ENCODE measurements around the gene ARHGEF11. TPM values are rescaled to one million over a fixed set of nuclear protein-coding genes. Genes with fewer than 3 reads are reported as not detected.

ARHGEF11 gene
- total and polyA plus RNA-seq, 9 of the 15 experiments (the other 6 are each of a cell fraction or from before 2014, with no cell fraction given): 0.14 to 15.5 (median 9.0) TPM

DNA sequence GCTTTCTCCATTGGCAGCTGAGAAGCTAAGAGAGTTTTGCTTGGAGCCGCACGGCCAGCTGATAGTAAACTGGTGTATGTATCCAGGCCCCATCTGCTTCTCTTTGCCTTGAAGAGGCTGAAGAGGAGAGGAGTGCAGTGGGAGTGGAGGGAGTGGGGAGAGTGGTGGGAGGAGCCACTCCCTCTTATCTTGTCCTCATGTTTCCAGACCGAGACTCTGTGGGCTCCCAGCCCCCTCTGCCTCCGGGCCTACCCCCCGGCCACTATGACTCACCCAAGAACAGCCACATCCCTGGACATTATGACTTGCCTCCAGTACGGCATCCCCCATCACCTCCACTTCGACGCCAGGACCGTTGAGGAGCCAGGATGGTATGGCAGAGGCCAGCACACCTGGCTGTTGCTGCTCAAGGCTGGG, 131.1 kb downstream of the ARHGEF11 start (continued):
- TF ChIP-seq, protein P1, sequence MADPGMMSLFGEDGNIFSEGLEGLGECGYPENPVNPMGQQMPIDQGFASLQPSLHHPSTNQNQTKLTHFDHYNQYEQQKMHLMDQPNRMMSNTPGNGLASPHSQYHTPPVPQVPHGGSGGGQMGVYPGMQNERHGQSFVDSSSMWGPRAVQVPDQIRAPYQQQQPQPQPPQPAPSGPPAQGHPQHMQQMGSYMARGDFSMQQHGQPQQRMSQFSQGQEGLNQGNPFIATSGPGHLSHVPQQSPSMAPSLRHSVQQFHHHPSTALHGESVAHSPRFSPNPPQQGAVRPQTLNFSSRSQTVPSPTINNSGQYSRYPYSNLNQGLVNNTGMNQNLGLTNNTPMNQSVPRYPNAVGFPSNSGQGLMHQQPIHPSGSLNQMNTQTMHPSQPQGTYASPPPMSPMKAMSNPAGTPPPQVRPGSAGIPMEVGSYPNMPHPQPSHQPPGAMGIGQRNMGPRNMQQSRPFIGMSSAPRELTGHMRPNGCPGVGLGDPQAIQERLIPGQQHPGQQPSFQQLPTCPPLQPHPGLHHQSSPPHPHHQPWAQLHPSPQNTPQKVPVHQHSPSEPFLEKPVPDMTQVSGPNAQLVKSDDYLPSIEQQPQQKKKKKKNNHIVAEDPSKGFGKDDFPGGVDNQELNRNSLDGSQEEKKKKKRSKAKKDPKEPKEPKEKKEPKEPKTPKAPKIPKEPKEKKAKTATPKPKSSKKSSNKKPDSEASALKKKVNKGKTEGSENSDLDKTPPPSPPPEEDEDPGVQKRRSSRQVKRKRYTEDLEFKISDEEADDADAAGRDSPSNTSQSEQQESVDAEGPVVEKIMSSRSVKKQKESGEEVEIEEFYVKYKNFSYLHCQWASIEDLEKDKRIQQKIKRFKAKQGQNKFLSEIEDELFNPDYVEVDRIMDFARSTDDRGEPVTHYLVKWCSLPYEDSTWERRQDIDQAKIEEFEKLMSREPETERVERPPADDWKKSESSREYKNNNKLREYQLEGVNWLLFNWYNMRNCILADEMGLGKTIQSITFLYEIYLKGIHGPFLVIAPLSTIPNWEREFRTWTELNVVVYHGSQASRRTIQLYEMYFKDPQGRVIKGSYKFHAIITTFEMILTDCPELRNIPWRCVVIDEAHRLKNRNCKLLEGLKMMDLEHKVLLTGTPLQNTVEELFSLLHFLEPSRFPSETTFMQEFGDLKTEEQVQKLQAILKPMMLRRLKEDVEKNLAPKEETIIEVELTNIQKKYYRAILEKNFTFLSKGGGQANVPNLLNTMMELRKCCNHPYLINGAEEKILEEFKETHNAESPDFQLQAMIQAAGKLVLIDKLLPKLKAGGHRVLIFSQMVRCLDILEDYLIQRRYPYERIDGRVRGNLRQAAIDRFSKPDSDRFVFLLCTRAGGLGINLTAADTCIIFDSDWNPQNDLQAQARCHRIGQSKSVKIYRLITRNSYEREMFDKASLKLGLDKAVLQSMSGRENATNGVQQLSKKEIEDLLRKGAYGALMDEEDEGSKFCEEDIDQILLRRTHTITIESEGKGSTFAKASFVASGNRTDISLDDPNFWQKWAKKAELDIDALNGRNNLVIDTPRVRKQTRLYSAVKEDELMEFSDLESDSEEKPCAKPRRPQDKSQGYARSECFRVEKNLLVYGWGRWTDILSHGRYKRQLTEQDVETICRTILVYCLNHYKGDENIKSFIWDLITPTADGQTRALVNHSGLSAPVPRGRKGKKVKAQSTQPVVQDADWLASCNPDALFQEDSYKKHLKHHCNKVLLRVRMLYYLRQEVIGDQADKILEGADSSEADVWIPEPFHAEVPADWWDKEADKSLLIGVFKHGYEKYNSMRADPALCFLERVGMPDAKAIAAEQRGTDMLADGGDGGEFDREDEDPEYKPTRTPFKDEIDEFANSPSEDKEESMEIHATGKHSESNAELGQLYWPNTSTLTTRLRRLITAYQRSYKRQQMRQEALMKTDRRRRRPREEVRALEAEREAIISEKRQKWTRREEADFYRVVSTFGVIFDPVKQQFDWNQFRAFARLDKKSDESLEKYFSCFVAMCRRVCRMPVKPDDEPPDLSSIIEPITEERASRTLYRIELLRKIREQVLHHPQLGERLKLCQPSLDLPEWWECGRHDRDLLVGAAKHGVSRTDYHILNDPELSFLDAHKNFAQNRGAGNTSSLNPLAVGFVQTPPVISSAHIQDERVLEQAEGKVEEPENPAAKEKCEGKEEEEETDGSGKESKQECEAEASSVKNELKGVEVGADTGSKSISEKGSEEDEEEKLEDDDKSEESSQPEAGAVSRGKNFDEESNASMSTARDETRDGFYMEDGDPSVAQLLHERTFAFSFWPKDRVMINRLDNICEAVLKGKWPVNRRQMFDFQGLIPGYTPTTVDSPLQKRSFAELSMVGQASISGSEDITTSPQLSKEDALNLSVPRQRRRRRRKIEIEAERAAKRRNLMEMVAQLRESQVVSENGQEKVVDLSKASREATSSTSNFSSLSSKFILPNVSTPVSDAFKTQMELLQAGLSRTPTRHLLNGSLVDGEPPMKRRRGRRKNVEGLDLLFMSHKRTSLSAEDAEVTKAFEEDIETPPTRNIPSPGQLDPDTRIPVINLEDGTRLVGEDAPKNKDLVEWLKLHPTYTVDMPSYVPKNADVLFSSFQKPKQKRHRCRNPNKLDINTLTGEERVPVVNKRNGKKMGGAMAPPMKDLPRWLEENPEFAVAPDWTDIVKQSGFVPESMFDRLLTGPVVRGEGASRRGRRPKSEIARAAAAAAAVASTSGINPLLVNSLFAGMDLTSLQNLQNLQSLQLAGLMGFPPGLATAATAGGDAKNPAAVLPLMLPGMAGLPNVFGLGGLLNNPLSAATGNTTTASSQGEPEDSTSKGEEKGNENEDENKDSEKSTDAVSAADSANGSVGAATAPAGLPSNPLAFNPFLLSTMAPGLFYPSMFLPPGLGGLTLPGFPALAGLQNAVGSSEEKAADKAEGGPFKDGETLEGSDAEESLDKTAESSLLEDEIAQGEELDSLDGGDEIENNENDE (IDR thresholded peaks at IDR 0.05; ENCODE audit: low read depth, low read length): no peak
- TF ChIP-seq, protein P2, sequence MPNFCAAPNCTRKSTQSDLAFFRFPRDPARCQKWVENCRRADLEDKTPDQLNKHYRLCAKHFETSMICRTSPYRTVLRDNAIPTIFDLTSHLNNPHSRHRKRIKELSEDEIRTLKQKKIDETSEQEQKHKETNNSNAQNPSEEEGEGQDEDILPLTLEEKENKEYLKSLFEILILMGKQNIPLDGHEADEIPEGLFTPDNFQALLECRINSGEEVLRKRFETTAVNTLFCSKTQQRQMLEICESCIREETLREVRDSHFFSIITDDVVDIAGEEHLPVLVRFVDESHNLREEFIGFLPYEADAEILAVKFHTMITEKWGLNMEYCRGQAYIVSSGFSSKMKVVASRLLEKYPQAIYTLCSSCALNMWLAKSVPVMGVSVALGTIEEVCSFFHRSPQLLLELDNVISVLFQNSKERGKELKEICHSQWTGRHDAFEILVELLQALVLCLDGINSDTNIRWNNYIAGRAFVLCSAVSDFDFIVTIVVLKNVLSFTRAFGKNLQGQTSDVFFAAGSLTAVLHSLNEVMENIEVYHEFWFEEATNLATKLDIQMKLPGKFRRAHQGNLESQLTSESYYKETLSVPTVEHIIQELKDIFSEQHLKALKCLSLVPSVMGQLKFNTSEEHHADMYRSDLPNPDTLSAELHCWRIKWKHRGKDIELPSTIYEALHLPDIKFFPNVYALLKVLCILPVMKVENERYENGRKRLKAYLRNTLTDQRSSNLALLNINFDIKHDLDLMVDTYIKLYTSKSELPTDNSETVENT (CRISPR knock-in tag; IDR thresholded peaks at IDR 0.05): no peak
- no peak for TF ChIP-seq STAG1 (CRISPR knock-in tag; IDR thresholded peaks at IDR 0.05; ENCODE audit: borderline replicate concordance)
- no peak for TF ChIP-seq ARNT (IDR thresholded peaks at IDR 0.05)
- TF ChIP-seq ZNF77 (CRISPR knock-in tag; IDR thresholded peaks at IDR 0.05): no peak
- no peak for TF ChIP-seq NR2F6 (CRISPR knock-in tag; IDR thresholded peaks at IDR 0.05)
- no peak; the same call in 1 of the 2 replicates for TF ChIP-seq LCOR (CRISPR knock-in tag; IDR thresholded peaks at IDR 0.05)
- peak; percentile 90 for TF ChIP-seq RNF2 (IDR thresholded peaks at IDR 0.05)
- TF ChIP-seq BRCA1 (IDR thresholded peaks at IDR 0.05): no peak
- no peak for TF ChIP-seq BRCA1 (CRISPR knock-in tag; IDR thresholded peaks at IDR 0.05)
- TF ChIP-seq CC2D1A (IDR thresholded peaks at IDR 0.05): no peak
- TF ChIP-seq, protein P3, sequence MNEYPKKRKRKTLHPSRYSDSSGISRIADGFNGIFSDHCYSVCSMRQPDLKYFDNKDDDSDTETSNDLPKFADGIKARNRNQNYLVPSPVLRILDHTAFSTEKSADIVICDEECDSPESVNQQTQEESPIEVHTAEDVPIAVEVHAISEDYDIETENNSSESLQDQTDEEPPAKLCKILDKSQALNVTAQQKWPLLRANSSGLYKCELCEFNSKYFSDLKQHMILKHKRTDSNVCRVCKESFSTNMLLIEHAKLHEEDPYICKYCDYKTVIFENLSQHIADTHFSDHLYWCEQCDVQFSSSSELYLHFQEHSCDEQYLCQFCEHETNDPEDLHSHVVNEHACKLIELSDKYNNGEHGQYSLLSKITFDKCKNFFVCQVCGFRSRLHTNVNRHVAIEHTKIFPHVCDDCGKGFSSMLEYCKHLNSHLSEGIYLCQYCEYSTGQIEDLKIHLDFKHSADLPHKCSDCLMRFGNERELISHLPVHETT (CRISPR knock-in tag; conservative IDR thresholded peaks at IDR 0.05 in 1 of 2, IDR thresholded peaks at IDR 0.05 in 1 of 2): 0 out of 4 replicates have a peak, but pooled peaks of 1 of the 2 experiments have one; percentile 53
- no peak for TF ChIP-seq ZNF668 (CRISPR knock-in tag; IDR thresholded peaks at IDR 0.05)

Data from K562 (cell line).